OCI-LY1 (cell line): ENCODE data around the gene CHN1.

Source experiments
- H2AFZ ChIP-seq: fragments of 200-600 bp; sonication (generic), shearing (Covaris generic); 2 replicates; pipeline ENCODE4 v1.6.0; 2014; ENCODE audit warnings: antibody characterized with exemption, mild to moderate bottlenecking, low read length
- H3F3A ChIP-seq: fragments of 200-600 bp; sonication (generic), shearing (Covaris generic); 2 replicates; pipeline ENCODE4 v1.6.0; 2014; ENCODE audit warnings: mild to moderate bottlenecking, antibody characterized with exemption, low read length, moderate library complexity; ENCODE audit not compliant: insufficient read depth
- H3K27ac ChIP-seq: fragments of 200-600 bp; sonication (generic); 2 replicates; pipeline ENCODE4 v1.5.1; 2014; ENCODE audit warnings: low read length, mixed run types, mild to moderate bottlenecking, low read depth; ENCODE audit not compliant: poor library complexity, severe bottlenecking
- H3K27me3 ChIP-seq: fragments of 200-600 bp; sonication (generic); 2 replicates; pipeline ENCODE4 v1.6.0; 2014; ENCODE audit warnings: antibody characterized with exemption, mild to moderate bottlenecking, low read length, moderate library complexity; ENCODE audit not compliant: insufficient read depth
- H3K36me3 ChIP-seq: fragments of 200-600 bp; sonication (generic); 2 replicates; pipeline ENCODE4 v1.6.1; 2014; ENCODE audit warnings: mild to moderate bottlenecking, antibody characterized with exemption, low read length, moderate library complexity, mixed read lengths; ENCODE audit not compliant: insufficient read depth
- H3K4me1 ChIP-seq: fragments of 200-600 bp; sonication (generic); 2 replicates; pipeline ENCODE4 v1.5.1; 2014; ENCODE audit warnings: mild to moderate bottlenecking, low read length, moderate library complexity; ENCODE audit not compliant: insufficient read depth, severe bottlenecking
- H3K4me2 ChIP-seq: fragments of 200-600 bp; sonication (generic), shearing (Covaris generic); 2 replicates; pipeline ENCODE4 v1.6.1; 2014; ENCODE audit warnings: low read length
- H3K4me3 ChIP-seq: fragments of 200-600 bp; sonication (generic); 2 replicates; pipeline ENCODE4 v1.5.1; 2014; ENCODE audit warnings: low read length, low read depth, mild to moderate bottlenecking, mixed read lengths; ENCODE audit not compliant: poor library complexity, severe bottlenecking
- H3K79me2 ChIP-seq: fragments of 200-600 bp; shearing (Covaris generic); 2 replicates; pipeline ENCODE4 v1.6.1; 2016; ENCODE audit warnings: mixed run types, low read length, mixed read lengths; ENCODE audit not compliant: insufficient read depth
- H3K9ac ChIP-seq: fragments of 200-600 bp; sonication (generic), shearing (Covaris generic); 2 replicates; pipeline ENCODE4 v1.6.1; 2014; ENCODE audit warnings: mild to moderate bottlenecking, low read length, mixed read lengths
- H3K9me2 ChIP-seq: fragments of 200-600 bp; sonication (generic), shearing (Covaris generic); 2 replicates; pipeline ENCODE4 v1.6.1; 2014; ENCODE audit warnings: low read depth, mild to moderate bottlenecking, low read length, mixed read lengths
- H3K9me3 ChIP-seq: fragments of 200-600 bp; shearing (Covaris generic); 2 replicates; pipeline ENCODE4 v1.6.1; 2014; ENCODE audit warnings: low read length, mixed read lengths
- H4K20me1 ChIP-seq: fragments of 200-600 bp; sonication (generic), shearing (Covaris generic); 2 replicates; pipeline ENCODE4 v1.6.0; 2016; ENCODE audit warnings: mild to moderate bottlenecking, low read length; ENCODE audit not compliant: insufficient read depth
- EZH2 ChIP-seq: fragments of 200-600 bp; sonication (generic), shearing (Covaris generic); IDR thresholded peaks from 2 replicates; pipeline ENCODE4 v1.8.0; 2017; ENCODE audit warnings: borderline replicate concordance, mixed run types, mild to moderate bottlenecking, antibody characterized with exemption, low read length, moderate library complexity, mixed read lengths
- TF ChIP-seq, protein P1 (sequence below): fragments of 200-600 bp; sonication (generic), shearing (Covaris generic); IDR thresholded peaks from 2 replicates; pipeline ENCODE4 v1.5.1; 2017; ENCODE audit warnings: mild to moderate bottlenecking, antibody characterized with exemption, low read length, moderate library complexity, mixed read lengths

CHN1 gene

DNA sequence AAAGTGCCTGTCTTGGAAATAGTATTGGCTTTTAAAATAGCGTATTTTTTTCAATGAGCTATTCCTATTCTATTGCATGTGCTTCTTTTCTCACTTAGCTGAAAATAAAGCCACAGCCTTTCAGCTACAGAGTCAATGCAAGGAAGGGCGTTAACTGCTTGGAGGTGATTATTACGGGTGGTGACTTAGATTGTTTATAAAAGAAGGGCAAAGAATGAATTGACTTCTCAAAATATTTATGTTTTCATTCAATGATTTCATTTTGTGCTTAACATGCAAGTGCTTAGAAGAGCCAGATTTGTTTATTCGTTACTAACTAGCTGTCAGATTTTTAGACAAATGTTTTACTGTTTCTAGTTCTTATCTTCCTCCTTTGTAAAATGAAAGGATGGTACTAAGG, 2.8 kb upstream of the CHN1 start:
- no peaks in the 10 kb centered on the region for H3K9me2 ChIP-seq
- no peak overlapping the region for H3K9ac ChIP-seq
- peaks cover 3% of the 10 kb centered on the region for H3K4me1 ChIP-seq
- no peak overlapping the region for H3K27ac ChIP-seq
- no peaks in the 10 kb centered on the region for H3K79me2 ChIP-seq
- no peaks in the 10 kb centered on the region for H3K36me3 ChIP-seq
- no peak overlapping the region for H3K4me3 ChIP-seq
- no peak overlapping the region for H3K4me2 ChIP-seq
- no peaks in the 10 kb centered on the region for H4K20me1 ChIP-seq
- H2AFZ ChIP-seq = no peak overlapping the region
- no peaks in the 10 kb centered on the region for H3K9me3 ChIP-seq
- no peaks in the 10 kb centered on the region for H3K27me3 ChIP-seq
- TF ChIP-seq, protein P1, sequence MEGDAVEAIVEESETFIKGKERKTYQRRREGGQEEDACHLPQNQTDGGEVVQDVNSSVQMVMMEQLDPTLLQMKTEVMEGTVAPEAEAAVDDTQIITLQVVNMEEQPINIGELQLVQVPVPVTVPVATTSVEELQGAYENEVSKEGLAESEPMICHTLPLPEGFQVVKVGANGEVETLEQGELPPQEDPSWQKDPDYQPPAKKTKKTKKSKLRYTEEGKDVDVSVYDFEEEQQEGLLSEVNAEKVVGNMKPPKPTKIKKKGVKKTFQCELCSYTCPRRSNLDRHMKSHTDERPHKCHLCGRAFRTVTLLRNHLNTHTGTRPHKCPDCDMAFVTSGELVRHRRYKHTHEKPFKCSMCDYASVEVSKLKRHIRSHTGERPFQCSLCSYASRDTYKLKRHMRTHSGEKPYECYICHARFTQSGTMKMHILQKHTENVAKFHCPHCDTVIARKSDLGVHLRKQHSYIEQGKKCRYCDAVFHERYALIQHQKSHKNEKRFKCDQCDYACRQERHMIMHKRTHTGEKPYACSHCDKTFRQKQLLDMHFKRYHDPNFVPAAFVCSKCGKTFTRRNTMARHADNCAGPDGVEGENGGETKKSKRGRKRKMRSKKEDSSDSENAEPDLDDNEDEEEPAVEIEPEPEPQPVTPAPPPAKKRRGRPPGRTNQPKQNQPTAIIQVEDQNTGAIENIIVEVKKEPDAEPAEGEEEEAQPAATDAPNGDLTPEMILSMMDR = no peak
- TF ChIP-seq EZH2 = no peak
- no peaks in the 10 kb centered on the region for H3F3A ChIP-seq

DNA sequence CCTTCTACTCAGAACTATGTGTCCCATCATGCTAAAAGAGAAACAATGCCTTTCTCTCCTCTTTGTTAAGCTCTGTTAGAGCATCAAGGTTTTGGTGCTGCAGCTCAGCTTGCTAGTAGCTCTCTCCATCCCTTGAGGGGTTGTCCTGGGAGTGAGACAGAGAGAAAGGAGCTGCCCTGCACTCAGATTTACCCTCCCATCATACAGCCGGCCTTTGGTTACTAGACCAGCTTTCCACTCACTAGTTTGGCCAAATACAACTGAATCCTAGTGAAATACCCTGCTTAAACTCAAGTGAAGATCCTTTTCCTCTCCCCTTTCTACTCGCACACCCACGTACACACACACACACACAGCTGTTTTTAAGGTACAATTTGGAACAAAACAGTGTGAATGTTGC, 2.3 kb upstream of the CHN1 start:
- no peaks in the 10 kb centered on the region for H4K20me1 ChIP-seq
- H3K27me3 ChIP-seq = no peaks in the 10 kb centered on the region
- TF ChIP-seq EZH2 = no peak
- TF ChIP-seq, protein P1 = no peak
- H3K9me2 ChIP-seq = no peaks in the 10 kb centered on the region
- no peaks in the 10 kb centered on the region for H3K79me2 ChIP-seq
- H2AFZ ChIP-seq = no peak overlapping the region
- H3K4me1 ChIP-seq = peaks cover 3% of the 10 kb centered on the region
- no peak overlapping the region for H3K9ac ChIP-seq
- no peaks in the 10 kb centered on the region for H3K9me3 ChIP-seq
- no peak overlapping the region for H3K4me2 ChIP-seq
- no peak overlapping the region for H3K27ac ChIP-seq
- no peaks in the 10 kb centered on the region for H3F3A ChIP-seq
- H3K36me3 ChIP-seq = no peaks in the 10 kb centered on the region
- no peak overlapping the region for H3K4me3 ChIP-seq

DNA sequence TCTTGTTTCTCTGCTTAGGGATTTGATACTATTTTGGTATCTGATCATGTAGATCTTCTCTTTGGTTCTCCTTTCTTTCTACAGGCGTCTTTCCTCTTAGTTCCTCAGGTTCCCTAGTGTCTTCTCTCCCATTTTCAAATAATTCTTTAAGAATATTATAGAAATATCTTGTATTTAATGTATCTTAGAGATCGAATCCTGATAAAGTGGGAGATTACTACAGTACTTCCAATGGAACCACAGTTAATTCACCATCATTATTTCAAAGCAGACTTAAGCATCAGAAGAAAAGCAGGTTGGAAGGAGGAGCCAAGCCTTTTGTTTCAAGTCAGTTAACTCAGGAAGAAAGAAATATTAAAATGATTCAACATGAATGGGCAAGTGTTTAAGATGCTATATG, 1.1 kb upstream of the CHN1 start:
- no peak overlapping the region for H3K4me2 ChIP-seq
- no peak overlapping the region for H3K27ac ChIP-seq
- no peaks in the 10 kb centered on the region for H3K27me3 ChIP-seq
- no peaks in the 10 kb centered on the region for H3K9me3 ChIP-seq
- no peak overlapping the region for H3K4me3 ChIP-seq
- H3F3A ChIP-seq = no peaks in the 10 kb centered on the region
- no peaks in the 10 kb centered on the region for H3K9me2 ChIP-seq
- no peak overlapping the region for H3K9ac ChIP-seq
- H3K4me1 ChIP-seq = peaks cover 3% of the 10 kb centered on the region
- no peak overlapping the region for H2AFZ ChIP-seq
- TF ChIP-seq, protein P1 = no peak
- no peak for TF ChIP-seq EZH2
- H4K20me1 ChIP-seq = no peaks in the 10 kb centered on the region
- H3K36me3 ChIP-seq = no peaks in the 10 kb centered on the region
- no peaks in the 10 kb centered on the region for H3K79me2 ChIP-seq
